ENCODE results near the gene ALDH2. TPM values are rescaled to one million over a fixed set of nuclear protein-coding genes. Genes with fewer than 3 reads are reported as not detected.

Gene ALDH2
- total and polyA plus RNA-seq, 10 of the 15 experiments (the other 5 are each of a cell fraction or from before 2014, with no cell fraction given), result 1.4 to 16.4 (median 8.7) TPM

- ATAC-seq (no peak), FAIRE-seq (no peak), DNase-seq (ENCODE audit: low read depth, low spot score) (no peak)
- no peaks in the 10 kb centered on the region for H3K79me2 ChIP-seq (ENCODE audit: control insufficient read depth, insufficient read depth, low read length)
- H3K27ac ChIP-seq (ENCODE audit: control insufficient read depth, insufficient read depth), result no peak overlapping the region
- ChIA-PET RAD21 (ENCODE audit: unreplicated experiment) (interaction anchor here (0.9 to 1.0 kb wide), 2 partner anchors 9 to 53 kb away, joined by 3 to 4 read pairs; no protein-coding TSS in a partner anchor), CTCF (interaction anchor here (0.9 kb wide), 1 partner anchor 26 kb away, joined by 3 read pairs; no protein-coding TSS in a partner anchor), SMC1A (ENCODE audit: uncharacterized antibody, unreplicated experiment) (interaction anchor here (0.6 kb wide), 1 partner anchor 47 kb away, joined by 4 read pairs; no protein-coding TSS in a partner anchor), POLR2A (interaction anchor here (0.6 kb wide), 2 partner anchors 42 to 1510 kb away, joined by 3 to 4 read pairs; no protein-coding TSS in a partner anchor)
- H2AFZ ChIP-seq (ENCODE audit: control insufficient read depth, low read depth, low read length), result no peak overlapping the region
- H3K36me3 ChIP-seq (ENCODE audit: control insufficient read depth in 2 of 2, insufficient read depth in 2 of 2, low read length in 1 of 2), result no peaks in the 10 kb centered on the region
- 90% methylated on average over 7 of the region's 7 CpGs for WGBS (ENCODE audit: insufficient coverage, insufficient replicate concordance, low lambda C conversion rate, missing lambda C conversion rate)
- no peak overlapping the region for H3K4me2 ChIP-seq (ENCODE audit: control insufficient read depth, insufficient read depth)
- no peaks in the 10 kb centered on the region for H3K9me3 ChIP-seq (replicated peaks; ENCODE audit: control insufficient read depth, insufficient read depth, low read length)
- no peak overlapping the region for H3K4me3 ChIP-seq
- H3K4me1 ChIP-seq (ENCODE audit: control insufficient read depth, insufficient read depth, low read length), result no peaks in the 10 kb centered on the region
- TF ChIP-seq MTA3 (IDR thresholded peaks at IDR 0.05; ENCODE audit: borderline replicate concordance, low read length), result no peak
- TF ChIP-seq HDGF (IDR thresholded peaks at IDR 0.05), result no peak
- no peak for TF ChIP-seq ZBTB33 (IDR thresholded peaks at IDR 0.05)
- TF ChIP-seq IKZF1 (conservative IDR thresholded peaks at IDR 0.05), result no peak
- no peak for TF ChIP-seq SPI1 (IDR thresholded peaks at IDR 0.05; ENCODE audit: borderline replicate concordance, insufficient read depth, low read depth, low read length)
- no peak for TF ChIP-seq GABPA (IDR thresholded peaks at IDR 0.05; ENCODE audit: low read depth)
- no peak for TF ChIP-seq ATF2 (IDR thresholded peaks at IDR 0.05; ENCODE audit: low read length)
- no peak for TF ChIP-seq YY1 (IDR thresholded peaks at IDR 0.05; ENCODE audit: low read depth, low read length)
- TF ChIP-seq SUPT20H (IDR thresholded peaks at IDR 0.05; ENCODE audit: borderline replicate concordance, control insufficient read depth, low read depth, low read length), result no peak
- no peak for TF ChIP-seq RB1 (IDR thresholded peaks at IDR 0.05; ENCODE audit: borderline replicate concordance)
- no peak for TF ChIP-seq ZSCAN29 (IDR thresholded peaks at IDR 0.05)
- TF ChIP-seq POLR2AphosphoS5 (IDR thresholded peaks at IDR 0.05; ENCODE audit: low read length), result no peak
- no peak for TF ChIP-seq IKZF2 (IDR thresholded peaks at IDR 0.05)
- no peak for TF ChIP-seq RUNX3 (IDR thresholded peaks at IDR 0.05; ENCODE audit: low read length)
- no peak for TF ChIP-seq CTCF (IDR thresholded peaks at IDR 0.05 in 2 of 3, conservative IDR thresholded peaks at IDR 0.05 in 1 of 3; ENCODE audit: control insufficient read depth in 2 of 3, extremely low read depth in 1 of 3, insufficient read depth in 1 of 3, low read depth in 3 of 3, low read length in 3 of 3)
- TF ChIP-seq ZBED1 (IDR thresholded peaks at IDR 0.05; ENCODE audit: borderline replicate concordance), result no peak
- no peak for TF ChIP-seq NFXL1 (IDR thresholded peaks at IDR 0.05; ENCODE audit: borderline replicate concordance)
- TF ChIP-seq CREB1 (IDR thresholded peaks at IDR 0.05; ENCODE audit: low read depth), result no peak
- no peak for TF ChIP-seq TCF12 (IDR thresholded peaks at IDR 0.05; ENCODE audit: low read depth, low read length)
- TF ChIP-seq NRF1 (conservative IDR thresholded peaks at IDR 0.05; ENCODE audit: low read depth, low read length), result no peak
- in situ Hi-C loops (cut with MboI) (no loop called here), intact Hi-C loops (cut with micrococcal nuclease; ENCODE audit: unreplicated experiment) (no loop called here)
- no peaks in the 10 kb centered on the region for H4K20me1 ChIP-seq (ENCODE audit: control insufficient read depth, insufficient read depth)
- no peaks in the 10 kb centered on the region for H3K27me3 ChIP-seq (replicated peaks in 1 of 2; ENCODE audit: control insufficient read depth in 2 of 2, insufficient read depth in 2 of 2, low read length in 1 of 2)
- no peak overlapping the region for H3K9ac ChIP-seq (ENCODE audit: control insufficient read depth, insufficient read depth, low read length)
- no TSS peak for BruUV-seq (replicated peaks)
These were observed 40.5 kb downstream of the ALDH2 start for GRCh38 chr12:111807232-111807631.

Measured in GM12878 (cell line).